HEK293T (cell line): ENCODE measurements around the gene SHISA7.

Experiments used
- CTCF ChIA-PET: fragments of 350-600 bp; formaldehyde crosslinking; extraction: SDS; loops from one replicate; lab custom pipeline; 2021; ENCODE audit warnings: antibody characterized with exemption, inconsistent platforms; lab: Yijun Ruan, JAX
- POLR2A ChIA-PET: fragments of 350-600 bp; formaldehyde crosslinking; extraction: SDS; loops from one replicate; lab custom pipeline; 2020; ENCODE audit warnings: antibody characterized with exemption, inconsistent platforms; lab: Yijun Ruan, JAX
- DNase-seq: peaks from one replicate; pipeline ENCODE4 v3.0.0; 2012; ENCODE audit warnings: mixed read lengths; ENCODE audit errors: extremely low spot score
- ARNT ChIP-seq: fragments of 450-650 bp; IDR thresholded peaks from 2 replicates; pipeline ENCODE4 v1.6.1; 2017; ENCODE audit warnings: mild to moderate bottlenecking
- BHLHE40 ChIP-seq: fragments of 450-650 bp; IDR thresholded peaks from 2 replicates; pipeline ENCODE4 v1.6.1; 2016; ENCODE audit warnings: mild to moderate bottlenecking, moderate library complexity, borderline replicate concordance
- CTBP1 ChIP-seq: fragments of 450-650 bp; IDR thresholded peaks from 2 replicates; pipeline ENCODE4 v1.6.1; 2016; ENCODE audit warnings: borderline replicate concordance
- ELF4 ChIP-seq: fragments of 450-650 bp; IDR thresholded peaks from 2 replicates; pipeline ENCODE4 v1.6.1; 2017; ENCODE audit warnings: antibody characterized with exemption
- FOXA1 ChIP-seq: fragments of 450-650 bp; IDR thresholded peaks from 2 replicates; pipeline ENCODE4 v1.6.1; 2016; ENCODE audit warnings: mild to moderate bottlenecking
- FOXK2 ChIP-seq: fragments of 450-650 bp; IDR thresholded peaks from 2 replicates; pipeline ENCODE4 v1.6.1; 2016; ENCODE audit warnings: mild to moderate bottlenecking
- FOXM1 ChIP-seq: fragments of 450-650 bp; IDR thresholded peaks from 2 replicates; pipeline ENCODE4 v1.6.1; 2017; ENCODE audit warnings: mild to moderate bottlenecking, borderline replicate concordance
- HDGF ChIP-seq: fragments of 450-650 bp; IDR thresholded peaks from 2 replicates; pipeline ENCODE4 v1.6.1; 2017; ENCODE audit warnings: antibody characterized with exemption, borderline replicate concordance
- L3MBTL2 ChIP-seq: fragments of 450-650 bp; conservative IDR thresholded peaks from 2 replicates; pipeline ENCODE4 v1.6.1; 2016; ENCODE audit warnings: mild to moderate bottlenecking
- LEF1 ChIP-seq: fragments of 450-650 bp; IDR thresholded peaks from 2 replicates; pipeline ENCODE4 v1.6.1; 2017; ENCODE audit warnings: mild to moderate bottlenecking, borderline replicate concordance
- NFRKB ChIP-seq: fragments of 450-650 bp; IDR thresholded peaks from 2 replicates; pipeline ENCODE4 v1.6.1; 2016; ENCODE audit warnings: mild to moderate bottlenecking, moderate library complexity
- SP1 ChIP-seq: fragments of 450-650 bp; IDR thresholded peaks from 2 replicates; pipeline ENCODE4 v1.6.1; 2017
- SUZ12 ChIP-seq: fragments of 450-650 bp; IDR thresholded peaks from 2 replicates; pipeline ENCODE4 v1.6.1; 2016; ENCODE audit warnings: mild to moderate bottlenecking
- TARDBP ChIP-seq: fragments of 450-650 bp; IDR thresholded peaks from 2 replicates; pipeline ENCODE4 v1.6.1; 2016
- ZNF384 ChIP-seq: fragments of 450-650 bp; IDR thresholded peaks from 2 replicates; pipeline ENCODE4 v1.6.1; 2016
- TF ChIP-seq, protein P1 (sequence below): fragments of 450-650 bp; IDR thresholded peaks from 2 replicates; pipeline ENCODE4 v1.6.1; 2016

The SHISA7 gene

DNA sequence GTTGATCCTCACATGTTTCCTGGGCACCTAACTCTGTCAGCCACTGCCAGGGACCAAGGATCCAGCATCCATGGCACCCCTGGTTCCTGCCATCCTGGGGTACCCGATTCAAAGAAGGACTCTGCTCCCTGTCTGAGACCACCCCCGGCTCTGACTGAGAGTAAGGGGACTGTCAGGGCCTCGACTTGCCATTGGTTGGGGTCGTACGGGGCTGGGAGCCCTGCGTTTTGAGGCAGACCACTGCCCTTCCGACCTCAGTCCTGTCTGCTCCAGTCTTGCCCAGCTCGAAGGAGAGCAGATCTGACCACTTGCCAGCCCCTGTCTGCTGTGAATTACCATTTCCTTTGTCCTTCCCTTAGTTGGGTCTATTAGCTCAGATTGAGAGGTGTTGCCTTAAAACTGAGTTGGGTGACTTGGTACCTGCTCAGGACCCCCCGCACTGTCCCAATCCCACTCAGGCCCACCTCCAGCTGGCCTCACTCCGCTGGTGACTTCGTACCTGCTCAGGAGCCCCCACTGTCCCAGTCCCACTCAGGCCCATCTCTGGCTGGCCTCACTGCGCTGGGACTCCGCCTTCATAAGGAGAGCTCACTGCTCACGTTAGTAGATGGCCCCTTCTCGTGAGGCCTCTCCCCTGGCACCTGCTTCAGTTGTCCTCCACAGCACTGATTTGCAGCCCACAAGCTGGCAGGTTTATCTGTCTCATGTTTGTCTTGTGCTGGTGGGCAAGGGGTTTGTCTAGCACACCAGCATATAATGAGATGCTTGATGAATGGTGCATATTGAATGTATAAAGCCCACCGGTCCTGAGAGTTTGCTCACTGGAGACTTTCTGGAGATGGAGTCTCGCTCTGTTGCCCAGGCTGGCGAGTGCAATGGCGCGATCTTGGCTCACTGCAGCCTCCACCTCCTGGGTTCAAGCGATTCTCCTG, 53.4 kb downstream of the SHISA7 start:
- CTCF ChIA-PET: no interaction called here
- TF ChIP-seq L3MBTL2 (no peak), ELF4 (no peak), SP1 (no peak), FOXK2 (no peak), NFRKB (no peak), ARNT (no peak), BHLHE40 (no peak), HDGF (no peak), CTBP1 (no peak), FOXM1 (no peak), ZNF384 (no peak), TARDBP (no peak), SUZ12 (no peak), FOXA1 (no peak), LEF1 (no peak)
- TF ChIP-seq, protein P1, sequence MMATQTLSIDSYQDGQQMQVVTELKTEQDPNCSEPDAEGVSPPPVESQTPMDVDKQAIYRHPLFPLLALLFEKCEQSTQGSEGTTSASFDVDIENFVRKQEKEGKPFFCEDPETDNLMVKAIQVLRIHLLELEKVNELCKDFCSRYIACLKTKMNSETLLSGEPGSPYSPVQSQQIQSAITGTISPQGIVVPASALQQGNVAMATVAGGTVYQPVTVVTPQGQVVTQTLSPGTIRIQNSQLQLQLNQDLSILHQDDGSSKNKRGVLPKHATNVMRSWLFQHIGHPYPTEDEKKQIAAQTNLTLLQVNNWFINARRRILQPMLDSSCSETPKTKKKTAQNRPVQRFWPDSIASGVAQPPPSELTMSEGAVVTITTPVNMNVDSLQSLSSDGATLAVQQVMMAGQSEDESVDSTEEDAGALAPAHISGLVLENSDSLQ: no peak
- DNase-seq: no peak
- POLR2A ChIA-PET: interaction anchor here (0.7 to 9.0 kb wide), 10 partner anchors 9 to 223 kb away, joined by 3 to 72 read pairs (median 4); partner anchors contain the start of genes DNAAF3, KMT5C and UBE2S

DNA sequence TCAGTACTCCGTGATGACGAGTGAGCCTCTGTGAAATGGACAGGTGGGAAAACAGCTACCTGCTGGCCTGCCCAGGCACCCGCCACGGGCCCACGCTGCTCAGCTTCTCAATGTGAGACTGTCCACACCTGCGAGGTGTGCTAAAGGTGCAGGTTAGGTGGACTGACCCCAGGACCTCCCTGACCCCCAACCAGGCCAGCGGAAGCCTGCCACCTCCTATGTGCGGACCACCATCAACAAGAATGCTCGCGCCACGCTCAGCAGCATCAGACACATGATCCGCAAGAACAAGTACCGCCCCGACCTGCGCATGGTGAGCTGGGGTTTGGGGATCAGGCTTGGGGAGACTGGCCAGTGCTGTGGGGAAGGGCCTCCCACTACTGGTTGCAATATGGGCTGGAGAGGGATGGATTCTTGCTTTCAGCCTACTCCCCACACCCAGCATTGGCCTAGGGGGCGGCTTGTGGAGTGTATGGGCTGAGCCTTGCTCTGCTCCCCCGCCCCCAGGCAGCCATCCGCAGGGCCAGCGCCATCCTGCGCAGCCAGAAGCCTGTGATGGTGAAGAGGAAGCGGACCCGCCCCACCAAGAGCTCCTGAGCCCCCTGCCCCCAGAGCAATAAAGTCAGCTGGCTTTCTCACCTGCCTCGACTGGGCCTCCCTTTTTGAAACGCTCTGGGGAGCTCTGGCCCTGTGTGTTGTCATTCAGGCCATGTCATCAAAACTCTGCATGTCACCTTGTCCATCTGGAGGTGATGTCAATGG, 55.2 kb downstream of the SHISA7 start:
- ChIA-PET POLR2A (interaction anchor here (0.9 to 9.0 kb wide), 4 partner anchors 12 to 49 kb away, joined by 3 to 72 read pairs (median 8); partner anchors contain the start of genes KMT5C and UBE2S), CTCF (no interaction called here)
- TF ChIP-seq FOXK2 (no peak), FOXM1 (no peak), FOXA1 (no peak), CTBP1 (no peak), BHLHE40 (no peak), SUZ12 (no peak), SP1 (no peak), L3MBTL2 (no peak), ARNT (no peak), NFRKB (no peak), LEF1 (no peak), ELF4 (no peak), HDGF (no peak), ZNF384 (no peak), TARDBP (no peak)
- TF ChIP-seq, protein P1: no peak
- DNase-seq: no peak

DNA sequence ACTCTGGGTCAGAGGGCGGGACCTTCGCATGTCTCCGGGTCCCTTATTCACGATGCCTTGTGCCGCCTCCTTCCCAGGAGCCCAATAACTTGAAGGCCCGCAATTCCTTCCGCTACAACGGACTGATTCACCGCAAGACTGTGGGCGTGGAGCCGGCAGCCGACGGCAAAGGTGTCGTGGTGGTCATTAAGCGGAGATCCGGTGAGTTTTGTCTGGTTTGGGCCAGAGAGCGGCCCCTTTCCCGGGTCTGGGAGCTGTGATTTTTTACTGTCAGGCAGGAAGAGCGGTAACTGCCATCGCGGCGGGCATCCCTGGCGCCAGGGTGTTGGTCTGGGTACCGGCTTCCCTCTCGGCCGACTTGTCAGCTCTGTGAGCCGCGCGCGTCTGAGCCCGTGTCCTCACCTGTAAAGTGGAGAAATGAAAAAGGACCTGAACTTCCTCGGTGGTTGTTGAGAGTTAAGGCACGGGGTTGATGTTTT, 56.6 kb downstream of the SHISA7 start:
- ChIA-PET CTCF (no interaction called here), POLR2A (interaction anchor here (0.9 to 1.1 kb wide), 2 partner anchors 9 to 13 kb away, joined by 3 to 4 read pairs; no protein-coding TSS in a partner anchor)
- no peak for DNase-seq
- no peak for TF ChIP-seq FOXA1
- TF ChIP-seq FOXM1: no peak
- TF ChIP-seq TARDBP: no peak
- no peak for TF ChIP-seq ZNF384
- TF ChIP-seq ARNT: no peak
- TF ChIP-seq SUZ12: no peak
- TF ChIP-seq HDGF: no peak

DNA sequence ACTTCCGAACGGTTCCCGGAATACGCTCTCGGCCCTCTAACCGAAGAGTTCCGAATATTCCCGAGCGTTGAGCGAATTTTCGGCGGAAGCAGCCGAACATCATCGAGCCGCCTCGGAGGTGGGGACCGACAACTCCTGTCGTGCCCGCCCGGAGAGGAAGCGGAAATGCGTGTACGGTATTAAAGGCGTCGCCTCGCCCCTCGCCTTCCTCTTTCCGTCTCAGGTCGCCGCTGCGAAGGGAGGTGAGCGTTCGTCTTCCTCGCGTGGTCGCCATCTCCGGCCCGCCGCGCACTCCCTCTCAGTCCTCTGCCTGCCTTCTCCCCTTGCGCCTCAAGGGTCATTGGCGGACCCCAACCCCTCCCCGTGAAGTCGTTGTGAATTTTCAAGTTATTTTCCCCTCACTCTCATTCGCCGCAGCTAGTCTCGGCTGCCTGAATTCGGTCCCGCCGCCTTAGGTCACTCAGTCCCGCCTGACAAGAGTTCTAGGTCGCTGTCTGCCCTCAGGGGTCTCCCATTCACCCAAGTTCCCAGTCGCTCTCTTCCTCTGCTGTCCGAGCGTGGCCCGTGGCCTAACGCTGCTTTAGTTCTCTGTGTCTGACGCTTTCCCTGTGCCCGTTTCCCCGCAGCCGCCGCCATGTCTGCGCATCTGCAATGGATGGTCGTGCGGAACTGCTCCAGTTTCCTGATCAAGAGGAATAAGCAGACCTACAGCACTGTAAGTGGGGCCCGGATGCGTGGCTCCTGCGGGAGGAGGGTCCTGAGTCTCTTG, 57.2 kb downstream of the SHISA7 start, which contains the start of gene RPL28:
TSS of gene RPL28 (plus strand) at position 209 of the 769 bp plus-strand sequence. CDS start at position 635, 426 bp downstream.
- peak; percentile 82 for TF ChIP-seq ELF4
- TF ChIP-seq, protein P1: no peak
- ChIA-PET CTCF (no interaction called here), POLR2A (interaction anchor here (0.9 to 1.5 kb wide), 3 partner anchors 8 to 13 kb away, joined by 3 to 6 read pairs (median 4); no protein-coding TSS in a partner anchor)
- DNase-seq: peak; percentile 96
